LNCaP clone FGC (cell line): ENCODE data around the gene MFN2.

Experiments used
- DNase-seq: peaks from one replicate; pipeline ENCODE4 v3.0.0-alpha.2; 2011; ENCODE audit warnings: low read depth
- H3K4me3 ChIP-seq: 2 replicates; pipeline ENCODE4 v1.5.1; 2011; ENCODE audit warnings: mild to moderate bottlenecking, low read depth, low read length, control low read depth
- TF ChIP-seq, protein P1 (sequence below): IDR thresholded peaks from 2 replicates; pipeline ENCODE4 v1.5.1; 2012; ENCODE audit warnings: mild to moderate bottlenecking; ENCODE audit not compliant: control insufficient read depth, insufficient read depth; ENCODE audit errors: extremely low read depth

MFN2 gene

DNA sequence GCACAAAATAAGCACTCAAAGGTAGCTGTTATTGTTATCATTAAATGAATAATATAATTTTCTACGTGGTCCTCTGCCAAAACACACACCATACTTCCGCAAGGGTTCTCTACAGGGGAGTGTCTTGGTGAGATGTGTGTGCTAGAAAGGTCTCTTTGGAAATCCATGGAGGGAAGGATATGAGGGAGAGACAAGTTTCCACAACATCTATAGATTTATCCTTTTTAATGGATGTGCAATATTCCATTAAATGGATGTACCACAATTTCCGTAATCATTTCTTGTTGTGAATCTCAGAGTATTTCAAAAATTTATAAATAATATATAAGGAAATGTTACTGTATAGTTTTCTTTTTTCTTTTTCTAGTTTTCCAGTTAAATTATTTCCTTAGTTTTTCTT, 80.3 kb downstream of the MFN2 start:
- no peak for DNase-seq
- no peak overlapping the region for H3K4me3 ChIP-seq
- TF ChIP-seq, protein P1, sequence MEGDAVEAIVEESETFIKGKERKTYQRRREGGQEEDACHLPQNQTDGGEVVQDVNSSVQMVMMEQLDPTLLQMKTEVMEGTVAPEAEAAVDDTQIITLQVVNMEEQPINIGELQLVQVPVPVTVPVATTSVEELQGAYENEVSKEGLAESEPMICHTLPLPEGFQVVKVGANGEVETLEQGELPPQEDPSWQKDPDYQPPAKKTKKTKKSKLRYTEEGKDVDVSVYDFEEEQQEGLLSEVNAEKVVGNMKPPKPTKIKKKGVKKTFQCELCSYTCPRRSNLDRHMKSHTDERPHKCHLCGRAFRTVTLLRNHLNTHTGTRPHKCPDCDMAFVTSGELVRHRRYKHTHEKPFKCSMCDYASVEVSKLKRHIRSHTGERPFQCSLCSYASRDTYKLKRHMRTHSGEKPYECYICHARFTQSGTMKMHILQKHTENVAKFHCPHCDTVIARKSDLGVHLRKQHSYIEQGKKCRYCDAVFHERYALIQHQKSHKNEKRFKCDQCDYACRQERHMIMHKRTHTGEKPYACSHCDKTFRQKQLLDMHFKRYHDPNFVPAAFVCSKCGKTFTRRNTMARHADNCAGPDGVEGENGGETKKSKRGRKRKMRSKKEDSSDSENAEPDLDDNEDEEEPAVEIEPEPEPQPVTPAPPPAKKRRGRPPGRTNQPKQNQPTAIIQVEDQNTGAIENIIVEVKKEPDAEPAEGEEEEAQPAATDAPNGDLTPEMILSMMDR: no peak
